GM18498 (cell line): Measurements from ENCODE around the gene LUC7L3.
"Not testable (repeated sequence)": the region's sequence is repeated elsewhere in the genome, so short reads cannot be mapped to it uniquely, and the experiment has no call there.

Source experiments
- ATAC-seq: cut with Tn5 transposase; IDR thresholded peaks from one replicate; pipeline ENCODE4 v1.9.1; 2021; ENCODE audit warnings: mild to moderate bottlenecking, moderate library complexity; ENCODE audit not compliant: unreplicated experiment

LUC7L3 gene, protein sequence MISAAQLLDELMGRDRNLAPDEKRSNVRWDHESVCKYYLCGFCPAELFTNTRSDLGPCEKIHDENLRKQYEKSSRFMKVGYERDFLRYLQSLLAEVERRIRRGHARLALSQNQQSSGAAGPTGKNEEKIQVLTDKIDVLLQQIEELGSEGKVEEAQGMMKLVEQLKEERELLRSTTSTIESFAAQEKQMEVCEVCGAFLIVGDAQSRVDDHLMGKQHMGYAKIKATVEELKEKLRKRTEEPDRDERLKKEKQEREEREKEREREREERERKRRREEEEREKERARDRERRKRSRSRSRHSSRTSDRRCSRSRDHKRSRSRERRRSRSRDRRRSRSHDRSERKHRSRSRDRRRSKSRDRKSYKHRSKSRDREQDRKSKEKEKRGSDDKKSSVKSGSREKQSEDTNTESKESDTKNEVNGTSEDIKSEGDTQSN

DNA sequence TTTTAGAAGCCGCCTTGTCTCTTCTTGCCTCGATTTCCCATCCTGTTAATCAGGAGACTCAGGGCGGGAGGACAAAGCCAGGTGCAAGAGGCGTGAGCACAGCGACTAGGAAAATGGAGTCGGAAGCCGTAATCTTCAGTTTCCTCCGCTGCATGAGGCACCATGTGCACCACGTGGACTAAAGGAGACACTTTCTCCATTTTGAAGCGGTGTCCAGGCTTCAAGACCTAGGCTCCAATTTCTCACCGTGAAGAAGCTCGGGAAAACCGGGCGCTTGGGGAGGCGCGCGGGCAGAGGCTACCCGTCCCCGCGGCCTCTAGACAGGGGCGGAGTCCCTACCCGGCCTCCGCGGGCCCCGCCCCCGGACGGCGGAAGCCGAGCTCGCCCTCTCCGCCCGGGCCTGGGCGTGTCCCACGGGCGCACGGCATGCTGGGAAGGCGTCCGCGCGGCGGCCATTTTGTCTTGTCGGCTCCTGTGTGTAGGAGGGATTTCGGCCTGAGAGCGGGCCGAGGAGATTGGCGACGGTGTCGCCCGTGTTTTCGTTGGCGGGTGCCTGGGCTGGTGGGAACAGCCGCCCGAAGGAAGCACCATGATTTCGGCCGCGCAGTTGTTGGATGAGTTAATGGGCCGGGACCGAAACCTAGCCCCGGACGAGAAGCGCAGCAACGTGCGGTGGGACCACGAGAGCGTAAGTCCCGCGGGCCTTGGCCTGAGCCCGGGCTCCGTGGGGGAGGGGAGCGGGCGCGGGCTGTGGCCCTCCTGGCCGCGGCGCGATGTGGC is at the start of gene LUC7L3:
LUC7L3 (plus strand) TSS at position 460 of the 780 bp plus-strand sequence; CDS start at position 590, 130 bp downstream.
- peak; percentile 90 for ATAC-seq

DNA sequence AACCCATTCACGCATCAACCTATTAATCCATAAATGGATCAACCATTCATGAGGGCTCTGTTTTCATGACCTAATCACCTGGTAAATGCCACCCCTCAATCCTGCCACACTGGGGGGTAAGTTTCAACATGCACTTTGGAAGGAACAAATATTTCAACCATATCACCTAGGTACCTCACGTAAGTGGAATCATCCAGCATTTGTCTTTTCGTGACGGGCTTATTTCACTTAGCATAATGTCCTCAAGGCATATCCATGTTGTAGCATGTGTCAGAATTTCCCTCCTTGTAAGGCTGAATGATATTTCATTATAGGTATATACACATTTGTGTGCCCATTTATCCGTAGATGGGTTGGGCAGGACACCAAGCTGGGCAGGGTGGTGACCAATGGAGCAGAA is 47.3 kb upstream of the LUC7L3 start:
- ATAC-seq: no peak

DNA sequence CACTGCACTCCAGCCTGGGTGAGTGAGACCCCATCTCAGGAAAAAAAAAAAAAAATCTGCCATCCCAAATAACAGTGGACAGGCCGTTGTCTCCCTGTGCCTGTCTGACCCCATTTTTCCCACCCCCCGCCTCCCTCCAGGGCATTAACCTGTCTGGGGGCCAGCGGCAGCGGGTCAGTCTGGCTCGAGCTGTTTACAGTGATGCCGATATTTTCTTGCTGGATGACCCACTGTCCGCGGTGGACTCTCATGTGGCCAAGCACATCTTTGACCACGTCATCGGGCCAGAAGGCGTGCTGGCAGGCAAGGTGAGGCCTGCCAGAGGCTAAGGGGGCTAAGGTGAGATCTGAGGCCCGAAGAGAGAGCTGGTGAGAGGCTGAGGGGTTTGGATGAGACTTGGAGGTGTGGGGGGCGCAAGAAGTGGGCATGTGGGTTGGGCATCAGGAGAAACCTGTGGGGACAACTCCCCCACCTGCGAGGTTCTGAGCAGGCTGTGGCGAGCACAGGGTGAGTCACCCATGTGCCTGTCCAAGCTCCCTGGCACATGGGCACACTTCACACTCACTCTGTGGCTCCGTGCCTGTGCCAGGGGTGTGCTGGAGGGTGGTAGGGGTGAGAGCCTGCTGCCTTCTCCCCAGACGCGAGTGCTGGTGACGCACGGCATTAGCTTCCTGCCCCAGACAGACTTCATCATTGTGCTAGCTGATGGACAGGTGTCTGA is 46.4 kb upstream of the LUC7L3 start:
- ATAC-seq: no peak

DNA sequence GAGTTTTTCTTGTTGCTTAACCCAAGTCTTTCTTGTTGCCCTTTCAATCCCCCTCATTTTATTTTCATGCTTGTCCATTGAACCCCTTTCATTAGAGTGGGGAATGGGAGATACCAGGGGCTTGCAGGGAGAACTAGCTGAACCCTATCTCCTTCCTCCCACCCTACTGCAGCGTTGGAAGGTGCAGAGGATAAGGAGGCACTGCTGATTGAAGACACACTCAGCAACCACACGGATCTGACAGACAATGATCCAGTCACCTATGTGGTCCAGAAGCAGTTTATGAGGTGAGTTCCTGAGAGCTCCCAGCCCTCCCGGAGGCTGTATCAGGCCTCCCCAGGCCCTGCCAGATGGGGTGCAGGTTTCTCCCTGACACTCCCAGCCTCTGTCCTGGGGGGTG is 44.2 kb upstream of the LUC7L3 start:
- ATAC-seq: no peak

DNA sequence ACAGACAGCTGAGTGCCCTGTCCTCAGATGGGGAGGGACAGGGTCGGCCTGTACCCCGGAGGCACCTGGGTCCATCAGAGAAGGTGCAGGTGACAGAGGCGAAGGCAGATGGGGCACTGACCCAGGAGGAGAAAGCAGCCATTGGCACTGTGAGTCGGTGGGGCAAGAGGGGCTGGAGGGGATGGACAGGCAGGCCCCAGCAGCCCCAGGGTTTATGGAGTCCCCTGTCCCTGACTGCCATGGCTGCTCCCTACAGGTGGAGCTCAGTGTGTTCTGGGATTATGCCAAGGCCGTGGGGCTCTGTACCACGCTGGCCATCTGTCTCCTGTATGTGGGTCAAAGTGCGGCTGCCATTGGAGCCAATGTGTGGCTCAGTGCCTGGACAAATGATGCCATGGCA is 43.8 kb upstream of the LUC7L3 start:
- ATAC-seq: no peak

DNA sequence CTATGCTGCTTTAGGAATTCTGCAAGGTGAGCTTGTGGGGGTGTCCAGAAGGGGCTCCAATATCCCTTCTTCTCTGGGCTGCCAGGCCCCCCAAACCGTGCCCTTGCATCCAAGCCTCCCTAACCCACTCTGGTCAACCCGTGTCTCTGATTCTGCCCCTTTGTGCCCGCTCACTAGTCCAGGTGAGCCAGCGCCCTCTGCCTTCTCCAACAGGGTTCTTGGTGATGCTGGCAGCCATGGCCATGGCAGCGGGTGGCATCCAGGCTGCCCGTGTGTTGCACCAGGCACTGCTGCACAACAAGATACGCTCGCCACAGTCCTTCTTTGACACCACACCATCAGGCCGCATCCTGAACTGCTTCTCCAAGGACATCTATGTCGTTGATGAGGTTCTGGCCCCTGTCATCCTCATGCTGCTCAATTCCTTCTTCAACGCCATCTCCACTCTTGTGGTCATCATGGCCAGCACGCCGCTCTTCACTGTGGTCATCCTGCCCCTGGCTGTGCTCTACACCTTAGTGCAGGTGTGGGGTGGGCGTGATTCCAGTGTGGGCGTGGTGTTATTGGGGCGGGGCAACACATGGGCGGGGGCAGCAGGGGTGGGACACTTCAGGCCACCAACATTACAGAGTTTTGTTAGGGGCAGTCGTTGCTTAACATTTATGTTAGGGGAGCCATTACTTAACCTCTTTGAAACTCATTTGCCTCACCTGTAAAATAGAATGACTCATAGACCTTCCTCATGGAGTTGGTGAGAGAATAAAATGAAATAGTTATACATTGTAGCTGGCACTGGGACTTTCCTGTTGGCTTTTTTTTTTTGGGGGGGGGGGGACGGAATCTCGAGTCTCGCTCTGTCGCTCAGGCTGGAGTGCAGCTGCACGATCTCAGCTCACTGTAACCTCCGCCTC is 43.1 kb upstream of the LUC7L3 start:
- ATAC-seq: no peak

DNA sequence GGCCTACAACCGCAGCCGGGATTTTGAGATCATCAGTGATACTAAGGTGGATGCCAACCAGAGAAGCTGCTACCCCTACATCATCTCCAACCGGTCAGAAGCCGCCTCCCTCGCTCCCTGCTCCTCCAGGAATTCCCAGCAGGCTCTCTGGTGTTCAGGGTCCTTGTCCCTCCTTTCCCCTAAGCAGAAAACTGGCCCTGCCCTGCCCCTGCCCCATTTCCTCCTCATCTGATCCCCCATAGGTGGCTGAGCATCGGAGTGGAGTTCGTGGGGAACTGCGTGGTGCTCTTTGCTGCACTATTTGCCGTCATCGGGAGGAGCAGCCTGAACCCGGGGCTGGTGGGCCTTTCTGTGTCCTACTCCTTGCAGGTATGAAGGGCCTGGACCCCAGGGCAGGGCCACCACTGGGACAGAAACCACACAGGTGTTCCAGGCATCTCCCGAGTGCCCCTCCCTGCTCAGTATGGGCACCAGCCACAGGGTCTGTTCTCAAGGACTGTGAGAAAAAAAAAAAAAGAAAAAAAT is 41.5 kb upstream of the LUC7L3 start:
- no peak for ATAC-seq

DNA sequence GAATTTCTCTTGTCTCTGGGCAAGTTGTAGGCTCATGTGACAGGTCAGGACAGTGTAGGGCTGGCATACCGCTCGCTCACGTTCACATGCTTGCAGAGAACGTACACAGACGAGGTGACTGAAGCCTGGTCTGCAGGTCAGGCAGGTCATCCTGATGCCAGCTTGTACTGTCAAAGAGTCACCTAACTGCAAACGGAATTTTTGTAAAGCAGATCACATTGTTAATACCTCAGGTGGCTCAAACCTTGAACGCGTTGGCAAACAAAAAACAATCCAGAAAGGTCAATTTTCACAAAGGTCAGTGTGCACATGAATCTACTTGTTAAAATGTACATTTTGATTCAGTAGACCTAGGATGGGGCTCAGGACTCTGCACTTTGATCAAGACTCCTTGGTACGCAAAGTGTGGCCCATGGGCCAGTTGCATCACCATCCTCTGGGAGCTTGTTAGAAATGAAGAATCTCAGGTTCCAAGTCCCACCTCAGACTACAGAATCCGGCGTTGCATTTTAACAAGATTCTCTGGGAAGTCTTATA is 40.3 kb upstream of the LUC7L3 start:
- ATAC-seq: no peak

DNA sequence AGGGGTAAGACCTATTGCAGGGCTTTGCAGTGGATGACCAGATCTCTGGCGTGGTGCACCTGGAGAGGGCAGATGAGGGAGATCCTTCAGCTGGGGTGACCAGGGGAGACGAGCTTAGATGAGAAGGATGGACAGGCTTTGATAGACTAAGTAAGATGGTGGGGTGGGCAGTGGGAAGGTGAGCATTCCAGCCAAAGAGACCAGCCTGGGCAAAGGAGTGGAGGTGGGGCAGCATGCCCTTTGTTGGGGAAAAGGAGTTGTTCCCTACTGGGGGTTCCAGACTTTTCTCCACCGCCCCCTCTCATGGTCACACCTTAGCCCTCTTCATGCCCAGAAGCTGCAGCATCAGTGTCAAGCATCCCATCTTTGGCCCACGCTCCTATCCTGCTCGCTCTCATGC is 39.3 kb upstream of the LUC7L3 start:
- ATAC-seq: no peak

DNA sequence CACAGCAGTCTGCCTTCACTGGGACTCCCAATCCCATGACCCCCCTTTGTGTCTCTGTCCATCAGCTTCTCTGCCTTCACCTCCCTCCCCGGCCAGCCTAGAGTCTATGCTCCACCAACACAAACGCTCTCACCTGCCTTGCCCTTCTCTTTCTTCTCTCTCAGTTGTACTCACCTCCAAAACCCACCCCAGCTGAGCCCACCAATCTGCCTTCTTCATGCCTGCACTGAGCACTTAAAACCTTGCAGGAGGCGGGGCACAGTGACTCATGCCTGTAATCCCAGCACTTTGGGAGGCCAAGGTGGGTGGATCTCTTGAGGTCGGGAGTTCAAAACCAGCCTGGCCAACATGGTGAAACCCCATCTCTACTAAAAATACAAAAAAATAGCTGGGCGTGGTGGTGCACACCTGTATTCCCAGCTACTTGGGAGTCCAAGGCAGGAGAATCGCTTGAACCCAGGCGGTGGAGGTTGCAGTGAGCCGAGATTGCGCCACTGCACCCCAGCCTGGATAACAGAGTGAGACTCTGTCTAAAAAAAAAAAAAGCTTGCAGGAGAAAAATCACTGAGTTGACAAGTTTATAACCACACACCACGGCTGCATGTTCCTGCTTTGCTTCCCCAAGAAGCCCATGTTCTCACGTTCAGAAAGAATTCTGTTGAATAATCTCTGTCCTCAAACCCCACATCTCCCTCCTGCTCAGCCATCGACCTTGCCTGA is 38.7 kb upstream of the LUC7L3 start:
- not testable (repeated sequence) for ATAC-seq

DNA sequence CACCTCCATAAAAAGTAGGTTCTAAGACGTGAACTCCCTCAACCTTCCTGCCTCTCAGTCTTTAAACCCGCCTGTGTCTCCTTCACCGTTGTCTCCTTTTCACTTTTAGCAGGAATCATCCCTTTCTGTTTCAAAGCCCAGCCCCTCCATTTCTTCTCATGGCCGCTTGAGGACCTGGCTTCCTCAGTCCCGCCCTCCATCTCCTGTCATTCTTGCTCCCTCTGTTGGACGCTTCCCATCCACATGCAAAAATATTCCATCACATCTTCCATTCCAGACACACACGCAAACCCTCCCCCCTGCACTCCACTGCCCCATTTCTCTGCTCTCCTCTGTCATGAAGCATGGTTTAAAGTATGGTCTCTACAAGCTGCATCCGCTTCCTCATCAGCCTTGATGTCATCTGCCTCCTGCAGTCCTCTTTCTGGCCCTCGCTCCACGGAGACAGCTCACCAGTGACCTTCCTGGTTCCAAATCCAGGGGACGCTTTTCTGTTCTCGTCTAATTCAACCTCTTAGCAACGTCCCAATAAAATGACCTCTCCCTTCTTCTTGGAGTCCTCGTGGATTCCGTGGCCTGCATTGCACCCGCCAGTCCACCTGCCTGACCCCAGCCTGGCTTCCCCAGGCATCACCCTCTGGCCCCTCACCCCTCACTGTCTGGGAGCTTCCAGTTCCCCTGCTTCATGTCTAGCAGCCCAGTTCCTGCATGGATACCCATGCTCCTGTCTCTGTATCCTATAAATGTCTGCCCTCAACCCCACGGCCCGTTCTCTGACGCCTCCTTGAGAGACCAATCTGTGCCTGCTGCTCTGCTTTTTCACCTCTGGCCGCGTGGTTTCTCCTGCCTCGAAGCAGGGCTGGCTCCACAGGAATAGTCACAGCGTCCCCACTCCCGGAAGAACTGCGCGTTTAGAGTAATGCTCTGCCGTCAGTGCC is 37.9 kb upstream of the LUC7L3 start:
- ATAC-seq: no peak

DNA sequence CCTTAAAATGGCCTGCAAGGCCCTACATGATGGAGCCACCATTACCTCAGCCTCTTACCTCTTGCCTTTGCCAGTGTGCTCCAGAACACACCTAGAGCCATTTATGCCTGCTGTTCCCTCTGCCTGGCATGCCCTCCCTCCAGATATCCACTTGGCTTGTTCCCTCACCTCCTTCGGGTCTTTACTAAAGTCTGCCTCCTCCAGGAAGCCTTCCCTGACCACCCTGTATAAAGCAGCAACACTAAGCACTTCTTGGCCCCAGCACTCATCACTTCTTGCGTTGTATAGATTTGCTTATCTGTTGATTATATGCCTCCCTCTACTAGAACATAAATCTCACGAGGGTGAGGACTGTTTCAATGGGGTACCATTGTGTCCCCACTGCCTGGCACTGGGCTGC is 37.0 kb upstream of the LUC7L3 start:
- ATAC-seq: no peak

DNA sequence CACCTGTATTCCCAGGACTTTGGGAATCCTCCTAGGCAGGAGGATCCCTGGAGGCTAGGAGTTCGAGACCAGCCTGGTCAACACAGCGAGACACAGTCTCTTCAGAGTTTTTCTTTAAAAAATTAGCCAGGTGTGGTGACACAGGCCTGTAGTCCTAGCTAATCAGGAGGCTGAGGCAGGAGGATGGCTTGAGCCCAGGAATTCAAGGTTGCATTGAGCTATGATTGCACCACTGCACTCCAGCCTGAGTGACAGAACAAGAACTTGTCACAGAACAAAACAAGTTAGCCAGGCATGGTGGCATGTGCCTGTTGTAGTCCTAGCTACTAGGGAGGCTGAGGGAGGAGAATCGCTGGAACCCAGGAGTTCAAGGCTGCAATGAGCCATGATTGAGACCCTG is 36.5 kb upstream of the LUC7L3 start:
- ATAC-seq: no peak

DNA sequence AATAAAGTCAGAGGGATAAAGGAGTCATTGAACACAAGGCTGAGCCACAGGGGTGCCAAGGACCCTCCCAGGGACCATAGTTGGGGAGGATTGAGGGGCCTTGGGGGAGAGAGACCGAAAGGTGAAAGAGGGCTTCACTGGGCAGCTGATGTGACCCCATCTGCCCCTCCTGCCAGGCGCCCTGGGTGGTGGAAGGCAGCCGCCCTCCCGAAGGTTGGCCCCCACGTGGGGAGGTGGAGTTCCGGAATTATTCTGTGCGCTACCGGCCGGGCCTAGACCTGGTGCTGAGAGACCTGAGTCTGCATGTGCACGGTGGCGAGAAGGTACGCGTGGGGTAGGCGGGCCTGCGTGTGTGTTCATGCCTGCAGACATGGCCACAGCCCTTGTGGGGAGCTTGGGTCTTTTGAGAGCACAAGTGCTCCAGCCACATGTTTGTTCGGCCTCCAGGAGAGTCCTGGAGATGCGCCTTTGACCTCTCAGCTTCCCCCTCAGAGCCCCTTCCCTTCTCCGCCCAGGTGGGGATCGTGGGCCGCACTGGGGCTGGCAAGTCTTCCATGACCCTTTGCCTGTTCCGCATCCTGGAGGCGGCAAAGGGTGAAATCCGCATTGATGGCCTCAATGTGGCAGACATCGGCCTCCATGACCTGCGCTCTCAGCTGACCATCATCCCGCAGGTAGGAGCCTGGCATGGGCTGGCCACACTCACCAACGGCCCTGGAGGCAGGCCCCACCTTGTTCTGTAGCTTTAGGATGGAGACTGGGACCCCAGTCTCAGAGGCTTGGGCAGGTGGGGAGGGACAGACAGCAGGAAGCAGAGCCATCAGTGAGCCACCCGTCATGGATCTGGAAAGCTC is 35.7 kb upstream of the LUC7L3 start:
- no peak for ATAC-seq

DNA sequence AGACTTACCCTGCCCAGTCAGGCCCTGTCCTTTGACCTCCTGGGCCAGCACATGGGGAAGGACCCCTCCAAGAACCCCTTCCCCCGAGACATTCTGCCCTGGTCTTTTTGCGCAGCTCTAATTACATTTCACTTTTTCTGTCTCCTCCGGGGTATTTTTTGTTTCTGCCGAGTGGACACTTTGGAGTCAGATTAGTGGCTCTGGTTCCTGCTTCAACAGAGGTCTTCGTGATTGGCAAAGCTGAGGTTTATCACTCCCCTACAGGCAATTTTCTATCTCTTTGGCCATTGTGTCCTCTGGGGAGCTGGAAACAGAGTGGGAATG is 35.2 kb upstream of the LUC7L3 start:
- no peak for ATAC-seq

DNA sequence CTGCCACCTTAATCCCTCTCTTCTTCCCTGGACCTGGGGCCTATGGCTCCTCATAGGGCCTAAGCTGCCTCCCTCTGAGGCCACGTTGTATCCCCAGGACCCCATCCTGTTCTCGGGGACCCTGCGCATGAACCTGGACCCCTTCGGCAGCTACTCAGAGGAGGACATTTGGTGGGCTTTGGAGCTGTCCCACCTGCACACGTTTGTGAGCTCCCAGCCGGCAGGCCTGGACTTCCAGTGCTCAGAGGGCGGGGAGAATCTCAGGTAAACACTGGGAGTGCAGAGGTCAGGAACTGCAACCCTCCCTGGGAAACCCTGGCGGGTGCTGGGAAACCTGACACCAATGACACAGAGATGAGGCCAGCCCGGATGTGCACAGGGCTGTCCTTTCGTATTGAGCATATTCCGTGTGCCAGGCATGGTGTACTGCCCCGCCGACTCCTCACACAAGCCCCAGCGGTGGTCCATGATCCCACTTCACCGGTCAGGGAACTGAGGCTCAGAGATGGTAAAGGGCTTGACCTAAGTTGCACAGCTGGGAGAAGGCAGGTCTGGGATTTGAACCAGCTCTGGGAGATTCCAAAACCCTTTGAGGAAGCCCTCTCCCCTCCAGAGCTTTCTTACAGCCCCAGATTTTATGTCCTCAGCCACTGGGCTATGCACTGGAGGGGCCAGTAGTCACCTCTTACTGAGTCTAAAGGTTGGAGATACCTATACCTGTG is 34.6 kb upstream of the LUC7L3 start:
- no peak for ATAC-seq

DNA sequence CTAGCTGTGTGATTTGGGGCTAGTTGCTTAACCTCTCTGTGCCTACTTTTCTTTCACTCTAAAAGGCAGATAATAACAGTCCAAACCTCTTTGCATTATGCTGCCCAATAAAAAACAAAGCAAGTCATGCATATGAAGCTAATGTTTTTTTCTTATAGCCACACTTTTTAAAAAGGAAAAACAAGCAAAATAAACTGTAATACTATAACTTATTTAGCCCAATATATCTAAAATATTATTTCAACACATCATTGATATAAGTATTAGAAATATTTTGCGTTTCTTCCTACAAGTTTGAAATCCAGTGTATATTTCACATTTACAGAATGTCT is 34.1 kb upstream of the LUC7L3 start:
- ATAC-seq: no peak
